K562 (cell line): ENCODE data around the gene NRXN2. TPM values are rescaled to one million over a fixed set of nuclear protein-coding genes. Genes with fewer than 3 reads are reported as not detected.

Source experiments
- ATAC-seq: fragments of 200-7000 bp; cut with Tn5 transposase; 3 replicates; pipeline ENCODE4 v1.9.1; 2020; ENCODE audit warnings: moderate library complexity
- BruUV-seq: library from RNA; stranded (reverse); fragments of 400-500 nt; replicated peaks from 2 replicates; lab custom pipeline; 2021; lab: Mats Ljungman, UMichigan
- CTCF ChIA-PET: fragments of 300-600 bp; formaldehyde crosslinking; extraction: SDS; loops from one replicate; lab custom pipeline; 2021; ENCODE audit warnings: low intra/inter-chr PET ratio; lab: Yijun Ruan, JAX
- POLR2A ChIA-PET: fragments of 300-600, 350-650 bp; sonication (Branson Sonifier 250); formaldehyde crosslinking; extraction: SDS; loops from one replicate; lab custom pipeline; 2021; ENCODE audit warnings: antibody characterized with exemption, inconsistent platforms; lab: Yijun Ruan, JAX
- DNase-seq, 4 experiments: peaks; one replicate each; pipeline versions ENCODE4 v3.0.0 to v3.0.0-alpha.2; 2011 to 2018; ENCODE audit warnings: low spot score in 3 of 4, mixed read lengths in 3 of 4; ENCODE audit errors: extremely low read depth in 1 of 4
- FAIRE-seq: peaks from 2 replicates; lab custom pipeline; 2011; peaks lifted over from hg19 to GRCh38; lab: Jason Lieb, UNC
- H2AFZ ChIP-seq: 2 replicates; pipeline ENCODE4 v1.6.0; 2011; ENCODE audit warnings: low read depth, low read length, control low read depth, inconsistent platforms
- H3K27ac ChIP-seq: fragments of 200-600 bp; 3 replicates; pipeline ENCODE4 v1.8.0; 2011; ENCODE audit warnings: low read depth, mild to moderate bottlenecking, control low read depth, inconsistent platforms, low read length, moderate library complexity, mixed read lengths; ENCODE audit errors: extremely low read depth
- H3K27me3 ChIP-seq, 2 experiments: fragments of 300-600 bp in 1 of 2; 2 replicates in 1 of 2; 3 replicates in 1 of 2; pipeline versions ENCODE4 v1.6.0 to v1.8.0; 2011; ENCODE audit warnings: inconsistent platforms in 2 of 2, low read length in 2 of 2, mild to moderate bottlenecking in 1 of 2, mixed read lengths in 1 of 2, moderate library complexity in 1 of 2; ENCODE audit not compliant: control insufficient read depth in 2 of 2, insufficient read depth in 2 of 2
- H3K36me3 ChIP-seq: fragments of 300-600 bp; 3 replicates; pipeline ENCODE4 v1.8.0; 2011; ENCODE audit warnings: mild to moderate bottlenecking, low read length, inconsistent platforms; ENCODE audit not compliant: control insufficient read depth, insufficient read depth
- H3K4me1 ChIP-seq, 2 experiments: fragments of 200-600 bp in 1 of 2; replicated peaks in 1 of 2; 2 replicates in 1 of 2; 3 replicates in 1 of 2; pipeline versions ENCODE4 v1.5.1 to v1.8.0; 2011; ENCODE audit warnings: inconsistent platforms in 2 of 2, low read length in 2 of 2, mild to moderate bottlenecking in 1 of 2, mixed read lengths in 1 of 2, moderate library complexity in 1 of 2; ENCODE audit not compliant: control insufficient read depth in 2 of 2, insufficient read depth in 2 of 2
- H3K4me2 ChIP-seq: 2 replicates; pipeline ENCODE4 v1.6.1; 2011; ENCODE audit warnings: low read length, control low read depth, inconsistent platforms, mixed read lengths; ENCODE audit not compliant: insufficient read depth
- H3K4me3 ChIP-seq: fragments of 200-600 bp; sonication (generic), shearing (Covaris generic); 2 replicates; pipeline ENCODE4 v1.5.1; 2016; ENCODE audit warnings: control low read depth, inconsistent platforms
- H3K79me2 ChIP-seq: fragments of 200-600 bp; 3 replicates; pipeline ENCODE4 v1.8.0; 2011; ENCODE audit warnings: low read length, inconsistent platforms; ENCODE audit not compliant: control insufficient read depth, insufficient read depth
- H3K9ac ChIP-seq, 2 experiments: 2 replicates each; pipeline versions ENCODE4 v1.6.0 to v1.6.1; 2011; ENCODE audit warnings: low read depth in 2 of 2, low read length in 2 of 2, control low read depth in 1 of 2, inconsistent platforms in 1 of 2, mild to moderate bottlenecking in 1 of 2, mixed read lengths in 1 of 2; ENCODE audit not compliant: insufficient read depth in 1 of 2
- H3K9me1 ChIP-seq: one replicate; pipeline ENCODE4 v1.6.0; 2011; ENCODE audit warnings: inconsistent platforms, mild to moderate bottlenecking, low read length, moderate library complexity; ENCODE audit not compliant: control insufficient read depth, insufficient read depth
- H3K9me3 ChIP-seq: replicated peaks from 2 replicates; pipeline ENCODE4 v1.5.1; 2011; ENCODE audit warnings: low read depth, low read length, inconsistent platforms; ENCODE audit not compliant: control insufficient read depth, insufficient read depth
- H4K20me1 ChIP-seq: replicated peaks from 2 replicates; pipeline ENCODE4 v1.6.1; 2011; ENCODE audit warnings: low read length, inconsistent platforms, mixed read lengths; ENCODE audit not compliant: control insufficient read depth, insufficient read depth
- ATF3 ChIP-seq, 2 experiments: fragments of 450-650 bp in 1 of 2; sonication (generic) in 1 of 2; formaldehyde crosslinking in 1 of 2; IDR thresholded peaks in 1 of 2; conservative IDR thresholded peaks in 1 of 2; 2 replicates each; pipeline versions ENCODE4 v1.6.1 to v1.8.1; 2016 to 2023; ENCODE audit warnings: mild to moderate bottlenecking in 2 of 2, moderate library complexity in 2 of 2, inconsistent platforms in 1 of 2, missing genetic modification reagents in 1 of 2
- BACH1 ChIP-seq: fragments of 200-800 bp; sonication (Bioruptor generic); IDR thresholded peaks from 2 replicates; pipeline ENCODE4 v1.6.1; 2016; ENCODE audit warnings: missing genetic modification characterization, missing compliant biosample characterization
- DDX20 ChIP-seq: fragments of 450-650 bp; IDR thresholded peaks from 2 replicates; pipeline ENCODE4 v1.6.1; 2016; ENCODE audit warnings: missing genetic modification characterization, low read depth, mild to moderate bottlenecking, missing compliant biosample characterization, moderate library complexity
- LCOR ChIP-seq: sonication (generic); formaldehyde crosslinking; IDR thresholded peaks from 2 replicates; pipeline ENCODE4 v1.8.0; 2022; ENCODE audit warnings: mild to moderate bottlenecking, missing genetic modification reagents
- NFYB ChIP-seq: IDR thresholded peaks from 2 replicates; pipeline ENCODE4 v1.6.1; 2011; ENCODE audit warnings: mild to moderate bottlenecking, moderate library complexity; ENCODE audit not compliant: insufficient read length; ENCODE audit errors: extremely low read depth
- NR2F6 ChIP-seq: fragments of 450-650 bp; formaldehyde crosslinking; IDR thresholded peaks from 2 replicates; pipeline ENCODE4 v1.4.0; 2020; ENCODE audit warnings: mild to moderate bottlenecking
- PURB ChIP-seq: sonication (generic); formaldehyde crosslinking; IDR thresholded peaks from 2 replicates; pipeline ENCODE4 v1.9.0; 2021; ENCODE audit warnings: low read depth, mild to moderate bottlenecking, missing genetic modification reagents
- SMC3 ChIP-seq: conservative IDR thresholded peaks from 2 replicates; pipeline ENCODE4 v1.6.1; 2011; ENCODE audit warnings: low read depth, low read length, improper control_type of control experiment; ENCODE audit not compliant: insufficient read depth
- TAF7 ChIP-seq: fragments of 450-650 bp; IDR thresholded peaks from 2 replicates; pipeline ENCODE4 v1.6.1; 2016; ENCODE audit warnings: missing genetic modification characterization, missing compliant biosample characterization
- ZBTB11 ChIP-seq, 3 experiments: fragments of 200-800 bp in 1 of 3; fragments of 250-450 bp in 1 of 3; fragments of 450-650 bp in 1 of 3; sonication (Bioruptor Pico) in 1 of 3; sonication (Bioruptor generic) in 1 of 3; formaldehyde crosslinking in 1 of 3; IDR thresholded peaks; 2 replicates each; pipeline versions ENCODE4 v1.6.1 to v1.8.0; 2016 to 2022; ENCODE audit warnings: mild to moderate bottlenecking in 2 of 3, missing genetic modification characterization in 2 of 3, missing compliant biosample characterization in 1 of 3, moderate library complexity in 1 of 3
- ZBTB5 ChIP-seq: fragments of 450-650 bp; IDR thresholded peaks from 2 replicates; pipeline ENCODE4 v1.6.1; 2017; ENCODE audit warnings: antibody characterized with exemption
- ZNF212 ChIP-seq: fragments of 450-650 bp; formaldehyde crosslinking; IDR thresholded peaks from 2 replicates; pipeline ENCODE4 v1.4.0; 2020; ENCODE audit warnings: mild to moderate bottlenecking
- ZNF23 ChIP-seq: fragments of 250-450 bp; sonication (Bioruptor Pico); IDR thresholded peaks from 2 replicates; pipeline ENCODE4 v1.4.0; 2020; ENCODE audit warnings: mild to moderate bottlenecking
- WGBS: fragments of 100-300 bp; shearing (Covaris generic); methylation state at CpG from one replicate; pipeline ENCODE4 v1.1.6; 2016; ENCODE audit warnings: low coverage, mixed read lengths; ENCODE audit not compliant: insufficient coverage; ENCODE audit errors: missing lambda C conversion rate; 5-methylcytosine and 5-hydroxymethylcytosine counted together
- in situ Hi-C: fragments of 300-500 bp; cut with MboI; formaldehyde crosslinking; loops from 4 replicates; pipeline ENCODE4 v1.15.0; 2018; ENCODE audit warnings: inconsistent platforms, mixed read lengths
- intact Hi-C: fragments of 100-400 bp; cut with micrococcal nuclease; formaldehyde crosslinking; loops from 2 replicates; pipeline ENCODE4 v1.14.2; 2022
- polyA plus RNA-seq, 8 experiments: library from polyadenylated mRNA; depleted of rRNA in 4 of 8; stranded (reverse) in 5 of 8; unstranded in 3 of 8; fragments of >200 nt; fragmentation: Nextera tagmentation in 2 of 8; fragmentation: Illumina TruSeq in 1 of 8; extraction: Ambion mirVana in 2 of 8; extraction: Trizol in 1 of 8; gene quantifications; 2 replicates each; pipeline versions ENCODE4 v1.2.1 to v1.2.3, GENCODE V29; 2011 to 2014; ENCODE audit warnings: inconsistent platforms in 1 of 8, missing spikeins in 1 of 8
- total RNA-seq, 7 experiments: library from RNA; depleted of rRNA in 6 of 7; stranded (reverse); fragments of >200 nt in 6 of 7; fragmentation: Illumina TruSeq in 2 of 7; extraction: Trizol in 2 of 7; gene quantifications; 2 replicates each; pipeline versions ENCODE4 v1.2.1 to v1.2.3, GENCODE V29; 2011 to 2021; ENCODE audit warnings: low replicate concordance in 1 of 7

Gene NRXN2
- total and polyA plus RNA-seq, 9 of the 15 experiments (the other 6 are each of a cell fraction or from before 2014, with no cell fraction given), result 0.07 to 0.47 (median 0.15) TPM; not detected in 4

- TF ChIP-seq ATF3 (IDR thresholded peaks at IDR 0.05) (peak; percentile 43), ATF3 (CRISPR knock-in tag; conservative IDR thresholded peaks at IDR 0.05) (no peak), NR2F6 (CRISPR knock-in tag) (no peak), DDX20 (tag) (no peak), TAF7 (no peak), BACH1 (tag) (no peak), ZBTB5 (no peak)
- TF ChIP-seq, all 486 proteins: peak for 4
These were observed 12.4 kb downstream of the NRXN2 start (continued) for GRCh38 chr11:64710418-64711137.

- intact Hi-C loops (no loop called here), in situ Hi-C loops (no loop called here)
- no peaks in the 10 kb centered on the region for H4K20me1 ChIP-seq
- no peak for TF ChIP-seq DDX20 (tag)
- no peak for TF ChIP-seq PURB
- no peak for TF ChIP-seq ZNF23 (CRISPR knock-in tag)
- no peak for TF ChIP-seq LCOR
- no peak for TF ChIP-seq ZBTB11 (CRISPR knock-in tag; IDR thresholded peaks at IDR 0.05)
- no peak for TF ChIP-seq SMC3
- TF ChIP-seq NFYB, result no peak
- TF ChIP-seq ZNF212 (CRISPR knock-in tag), result no peak
- FAIRE-seq, result no peak
- no peaks in the 10 kb centered on the region for H3K79me2 ChIP-seq
- H3K9me3 ChIP-seq, result no peaks in the 10 kb centered on the region
- BruUV-seq, result no TSS peak
- ATAC-seq, result no peak
- H3K9me1 ChIP-seq, result no peaks in the 10 kb centered on the region
- H2AFZ ChIP-seq, result no peak overlapping the region
- no peaks in the 10 kb centered on the region for H3K36me3 ChIP-seq
- no peak for DNase-seq
- peaks cover 2 to 6% of the 10 kb centered on the region in 2 experiments; a peak in 4 of 5 replicates for H3K27me3 ChIP-seq
- H3K27ac ChIP-seq, result no peak overlapping the region
- no peak overlapping the region for H3K9ac ChIP-seq
- ChIA-PET CTCF (no interaction called here), POLR2A (interaction anchor here (1.6 to 2.1 kb wide), 2 partner anchors 10 to 14 kb away, joined by 7 to 8 read pairs; no protein-coding TSS in a partner anchor)
- no peak overlapping the region for H3K4me2 ChIP-seq
- 0% methylated on average over 2 of the region's 2 CpGs for WGBS
- H3K4me1 ChIP-seq, result peaks cover 0 to 10% of the 10 kb centered on the region in 2 experiments; a peak in 2 of 5 replicates
- no peak overlapping the region for H3K4me3 ChIP-seq
These were observed 17.5 kb downstream of the NRXN2 start for GRCh38 chr11:64705501-64705900.
